HG02642 (cell line): ENCODE results near the gene HIF3A.
"Not testable (repeated sequence)": the region's sequence is repeated elsewhere in the genome, so short reads cannot be mapped to it uniquely, and the experiment has no call there.

ENCODE experiments used
- ATAC-seq: cut with Tn5 transposase; IDR thresholded peaks from one replicate; pipeline ENCODE4 v1.9.1; 2021; ENCODE audit warnings: mild to moderate bottlenecking; ENCODE audit not compliant: unreplicated experiment, poor library complexity

The HIF3A gene

GRCh38 chr19:46296722-46297461 is at the start of gene HIF3A:
TSS of gene HIF3A (plus strand) at chr19:46297042. CDS start at chr19:46297077, 35 bp downstream.
- ATAC-seq, result no peak

- ATAC-seq, result no peak
Measured at GRCh38 chr19:46250076-46250735, 46.6 kb upstream of the HIF3A start.

DNA sequence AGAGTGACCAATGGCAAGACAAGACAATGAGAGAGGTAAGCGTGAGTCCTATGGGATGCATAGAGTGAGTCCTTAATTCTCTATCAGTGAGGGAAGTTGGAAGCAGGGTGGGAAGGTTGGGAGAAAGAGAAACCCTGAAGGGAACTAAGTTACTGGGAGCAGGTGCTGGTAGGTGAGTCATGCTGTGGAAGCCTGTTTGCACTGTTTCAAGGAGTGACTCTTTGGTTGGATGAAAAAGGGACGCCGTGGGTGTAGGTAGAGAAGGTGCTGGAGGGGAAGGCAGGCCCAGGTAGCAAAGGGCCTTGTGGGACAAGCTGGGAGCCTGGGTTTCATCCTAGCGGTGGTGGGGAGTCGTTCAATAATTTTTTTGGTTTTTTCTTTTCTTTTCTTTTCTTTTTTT is 45.4 kb upstream of the HIF3A start:
- no peak for ATAC-seq

DNA sequence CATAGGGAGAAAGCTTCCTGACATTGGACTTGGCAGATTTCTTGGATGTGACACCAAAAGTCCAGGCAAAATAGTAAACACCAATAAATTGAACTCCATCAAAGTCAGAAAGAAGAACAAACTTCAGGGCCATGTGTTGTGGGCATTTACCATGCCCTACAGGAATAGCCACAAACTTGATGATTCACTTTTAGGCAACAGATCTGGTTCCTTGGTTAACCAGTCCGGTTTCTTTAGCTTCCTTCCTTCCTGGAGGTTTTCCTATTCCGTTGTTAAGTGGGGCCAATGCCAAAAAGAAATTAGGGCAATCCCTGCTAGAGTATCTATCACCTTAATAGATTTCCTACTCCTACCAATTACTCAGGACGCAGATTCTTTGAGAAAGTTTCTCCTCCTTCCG is 42.1 kb upstream of the HIF3A start:
- no peak for ATAC-seq

DNA sequence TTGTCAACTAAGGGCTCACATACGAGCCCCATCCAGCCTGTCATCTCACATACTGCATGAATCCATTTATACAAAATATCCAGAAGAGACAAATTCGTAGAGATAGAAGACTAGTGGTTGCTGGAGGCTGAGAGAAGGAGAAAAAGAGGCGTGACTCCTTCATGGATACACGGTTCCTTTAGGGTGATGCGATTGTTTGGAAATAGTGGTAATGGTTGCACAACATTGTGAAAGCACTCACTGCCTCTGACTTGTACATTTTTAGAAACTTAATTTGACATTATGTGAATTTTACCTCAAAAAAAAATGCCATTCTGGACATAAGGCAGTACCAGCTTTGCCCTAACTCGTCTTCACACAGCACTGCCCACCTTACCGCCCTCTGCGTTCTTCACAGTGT is 40.0 kb upstream of the HIF3A start:
- no peak for ATAC-seq

DNA sequence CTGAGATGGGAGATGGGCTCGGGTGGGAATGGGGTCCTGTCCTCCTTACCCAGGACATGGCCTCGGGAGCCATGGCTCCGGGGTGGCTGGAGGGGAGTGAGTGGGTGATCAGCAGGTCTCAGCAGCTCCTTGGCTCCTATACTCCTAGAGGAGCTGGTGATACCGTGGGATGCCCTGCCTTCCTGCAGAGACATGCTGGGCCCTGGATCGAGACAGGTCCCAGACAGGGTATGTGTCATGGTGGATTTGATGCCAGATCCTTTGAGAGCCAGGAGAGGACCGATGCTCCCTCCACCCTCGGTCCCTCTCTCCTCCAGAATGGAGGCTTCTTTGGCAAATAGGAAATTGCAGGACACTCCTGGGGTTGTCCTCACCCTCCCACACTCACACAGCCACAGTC is 35.3 kb upstream of the HIF3A start:
- not testable (repeated sequence) for ATAC-seq

- not testable (repeated sequence) for ATAC-seq
Measured at GRCh38 chr19:46262684-46263296, 34.1 kb upstream of the HIF3A start.

- ATAC-seq, result not testable (repeated sequence)
Measured at GRCh38 chr19:46264801-46265200, 32.0 kb upstream of the HIF3A start.

DNA sequence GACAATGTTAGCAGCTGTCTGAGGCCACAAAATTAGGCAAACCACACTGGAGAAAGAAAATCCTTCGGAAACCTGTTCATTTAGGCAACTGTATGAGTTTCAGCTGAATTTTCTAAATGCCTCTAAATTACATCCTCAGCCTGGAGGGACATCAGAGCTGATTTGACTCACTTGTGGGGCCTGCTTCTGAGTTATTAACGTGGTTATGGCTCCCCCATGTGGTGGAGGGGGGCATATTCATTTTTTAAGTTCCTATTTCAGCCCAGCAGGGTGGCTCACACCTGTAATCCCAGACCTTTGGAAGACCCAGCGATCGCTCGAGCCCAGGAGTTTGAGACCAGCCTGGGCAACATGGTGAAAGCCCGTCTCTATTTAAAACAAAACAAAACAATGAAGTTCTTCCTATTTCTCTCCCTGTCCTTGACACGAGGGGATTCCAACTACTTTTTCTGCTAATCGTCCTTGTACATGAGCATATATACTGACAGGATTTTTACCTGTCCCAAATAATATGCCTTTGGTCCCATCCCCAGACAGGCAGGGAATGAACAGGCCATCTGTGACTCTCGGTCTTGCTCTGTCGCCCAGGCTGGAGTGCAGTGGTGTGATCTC is 31.5 kb upstream of the HIF3A start:
- ATAC-seq, result no peak

GRCh38 chr19:46269101-46269500 is 27.7 kb upstream of the HIF3A start:
- ATAC-seq, result no peak

DNA sequence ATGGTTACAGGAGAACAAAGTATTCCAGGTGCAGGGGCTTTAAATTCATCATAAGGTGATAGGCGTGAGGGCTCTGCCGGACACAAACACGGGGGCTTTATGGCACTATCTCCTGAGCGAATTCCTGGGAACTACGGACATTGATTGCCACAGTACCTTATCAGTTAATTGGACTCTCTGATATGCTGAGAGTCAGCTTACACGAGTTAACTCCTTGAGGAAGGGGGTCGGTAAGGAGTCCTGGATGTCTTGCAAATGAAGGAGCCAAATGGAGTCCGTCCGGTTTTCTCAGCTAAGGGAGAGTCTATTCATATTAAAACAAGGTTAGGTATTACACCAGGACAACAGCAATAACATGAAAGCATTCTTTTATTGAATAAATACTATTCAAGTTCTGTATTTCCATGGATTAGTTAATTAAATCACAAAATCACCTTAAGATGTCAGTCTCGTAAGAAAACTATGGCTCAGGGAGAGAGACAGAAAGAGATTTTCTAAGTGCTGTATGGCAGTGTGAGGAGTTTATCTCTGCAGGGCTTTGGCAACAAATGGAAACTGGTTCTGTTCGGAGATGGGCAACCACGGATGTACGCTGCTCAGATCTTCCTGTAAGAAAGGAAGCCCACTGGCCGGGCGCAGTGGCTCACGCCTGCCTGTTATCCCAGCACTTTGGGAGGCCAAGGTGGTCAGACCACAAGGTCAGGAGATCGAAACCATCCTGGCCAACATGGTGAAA is 26.2 kb upstream of the HIF3A start:
- no peak for ATAC-seq

- no peak for ATAC-seq
Measured at GRCh38 chr19:46271481-46272197, 25.2 kb upstream of the HIF3A start.

DNA sequence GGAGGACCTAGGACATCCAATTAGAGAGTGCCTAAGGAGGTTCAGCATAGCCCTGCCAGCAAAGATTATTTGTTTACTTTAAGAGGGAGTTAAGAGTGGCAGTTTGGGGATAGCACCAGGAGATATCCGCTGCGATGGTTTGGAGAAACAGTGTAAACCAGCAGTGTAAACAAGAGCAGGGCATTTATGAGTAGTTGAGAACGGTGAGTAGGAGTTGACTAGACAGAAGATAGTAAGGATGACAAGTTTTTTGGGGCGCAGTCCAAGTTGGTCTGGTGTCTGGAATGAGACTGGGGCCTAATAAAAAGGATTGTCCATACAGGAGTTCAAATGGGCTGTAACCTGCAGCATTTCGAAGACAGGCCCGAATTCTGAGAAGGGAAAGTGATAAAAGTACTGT is 22.9 kb upstream of the HIF3A start:
- ATAC-seq, result not testable (repeated sequence)

DNA sequence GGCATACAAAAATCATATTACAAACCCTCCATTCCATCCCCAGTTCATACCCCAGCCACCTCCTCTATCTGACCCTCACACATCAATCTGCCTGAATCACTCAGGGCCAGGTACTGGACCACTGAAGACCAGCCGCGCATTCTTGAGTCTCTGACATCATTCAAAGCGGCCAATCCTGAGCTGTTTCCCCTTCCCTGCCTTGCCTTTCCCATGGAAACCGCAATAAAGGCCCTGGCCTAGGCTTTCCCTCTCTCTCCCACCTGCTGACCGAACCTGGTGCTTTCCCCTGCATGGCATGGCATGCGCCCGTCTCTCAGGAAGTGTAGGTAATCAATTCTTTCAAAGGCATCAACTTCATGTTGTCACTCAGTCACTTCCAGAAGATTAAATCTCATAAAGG is 17.7 kb upstream of the HIF3A start:
- no peak for ATAC-seq

- no peak for ATAC-seq
Measured at GRCh38 chr19:46283771-46284170, 13.1 kb upstream of the HIF3A start.

DNA sequence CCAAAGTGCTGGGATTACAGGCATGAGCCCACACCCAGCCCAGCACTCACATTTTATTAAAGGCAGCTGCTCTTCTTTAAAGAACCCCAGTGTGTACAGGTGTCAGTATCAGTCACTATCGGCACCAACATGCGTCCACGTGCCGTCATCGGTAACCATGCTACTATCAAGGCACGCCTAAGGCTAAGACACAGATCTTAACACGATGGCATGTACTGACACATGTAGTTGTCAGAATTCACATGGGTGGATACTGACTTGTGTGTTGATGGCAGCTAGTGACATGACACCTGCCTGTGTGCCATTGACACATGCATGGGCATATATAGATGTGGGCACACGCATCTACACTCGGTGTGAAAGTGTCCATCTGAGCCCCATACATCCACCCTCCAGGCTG is 12.2 kb upstream of the HIF3A start:
- ATAC-seq, result no peak

DNA sequence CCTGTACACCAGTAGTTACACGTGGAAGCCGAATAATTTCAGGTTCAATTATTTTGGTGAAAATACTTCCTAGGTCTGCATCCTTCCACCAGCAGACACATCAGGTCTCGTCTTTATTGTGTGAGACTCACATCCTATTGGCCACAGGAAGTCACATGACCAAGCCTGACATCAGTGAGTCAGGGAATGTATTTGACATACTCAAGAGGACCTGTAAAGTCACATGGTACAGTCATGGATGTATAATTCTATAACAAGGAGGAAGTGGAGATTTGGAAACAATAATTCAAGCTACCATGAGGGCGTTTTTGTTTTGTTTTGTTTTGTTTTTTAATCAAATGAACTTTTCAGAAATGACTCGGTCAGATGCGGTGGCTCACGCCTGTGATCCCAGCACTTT is 9.3 kb upstream of the HIF3A start:
- no peak for ATAC-seq

GRCh38 chr19:46288896-46289588 is 7.8 kb upstream of the HIF3A start:
- no peak for ATAC-seq
